Ishikawa (cell line): ENCODE measurements around the gene LRRFIP2.

ENCODE experiments used
- CEBPB ChIP-seq: IDR thresholded peaks from 2 replicates; pipeline ENCODE4 v1.6.1; 2012
- CREB1 ChIP-seq: IDR thresholded peaks from 2 replicates; pipeline ENCODE4 v1.6.1; 2012; ENCODE audit warnings: low read depth
- EGR1 ChIP-seq: IDR thresholded peaks from 2 replicates; pipeline ENCODE4 v1.6.1; 2012
- EP300 ChIP-seq: IDR thresholded peaks from 2 replicates; pipeline ENCODE4 v1.6.1; 2012; ENCODE audit warnings: borderline replicate concordance
- MAX ChIP-seq: IDR thresholded peaks from 2 replicates; pipeline ENCODE4 v1.6.1; 2012
- NFIC ChIP-seq: IDR thresholded peaks from 2 replicates; pipeline ENCODE4 v1.6.1; 2012
- RAD21 ChIP-seq: IDR thresholded peaks from 2 replicates; pipeline ENCODE4 v1.6.1; 2012; ENCODE audit warnings: low read depth
- REST ChIP-seq: IDR thresholded peaks from 2 replicates; pipeline ENCODE4 v1.6.1; 2012; ENCODE audit warnings: low read depth, mild to moderate bottlenecking
- TAF1 ChIP-seq: IDR thresholded peaks from 2 replicates; pipeline ENCODE4 v1.6.1; 2012; ENCODE audit warnings: low read depth, mild to moderate bottlenecking
- TCF12 ChIP-seq: IDR thresholded peaks from 2 replicates; pipeline ENCODE4 v1.6.1; 2012; ENCODE audit warnings: low read depth
- TEAD4 ChIP-seq: IDR thresholded peaks from 2 replicates; pipeline ENCODE4 v1.6.1; 2012
- USF1 ChIP-seq: IDR thresholded peaks from 2 replicates; pipeline ENCODE4 v1.6.1; 2012
- YY1 ChIP-seq: IDR thresholded peaks from 2 replicates; pipeline ENCODE4 v1.6.1; 2012; ENCODE audit warnings: low read depth
- ZBTB7A ChIP-seq: IDR thresholded peaks from 2 replicates; pipeline ENCODE4 v1.6.1; 2012; ENCODE audit warnings: low read depth

GRCh38 chr3:37058117-37058516 lies 116.3 kb downstream of the LRRFIP2 start:
- TF ChIP-seq TEAD4 (no peak), RAD21 (no peak), EP300 (no peak), TCF12 (no peak), MAX (no peak), REST (no peak), CREB1 (no peak), YY1 (no peak), NFIC (no peak), CEBPB (no peak), TAF1 (no peak), USF1 (no peak), EGR1 (no peak), ZBTB7A (no peak)
